H9 (cell line): ENCODE data around the gene NAA50. TPM values are rescaled to one million over a fixed set of nuclear protein-coding genes. Genes with fewer than 3 reads are reported as not detected.

Source experiments
- DNase-seq: peaks from one replicate; pipeline ENCODE4 v3.0.0-alpha.2; 2017
- H2AFZ ChIP-seq: one replicate; pipeline ENCODE4 v1.6.1; 2013; ENCODE audit warnings: mild to moderate bottlenecking, low read length, control low read depth, moderate library complexity
- H2AK5ac ChIP-seq: 2 replicates; pipeline ENCODE4 v1.6.1; 2013; ENCODE audit warnings: low read length, control low read depth, mixed read lengths; ENCODE audit not compliant: insufficient read length
- H2BK120ac ChIP-seq: one replicate; pipeline ENCODE4 v1.6.1; 2013; ENCODE audit warnings: low read depth, mild to moderate bottlenecking, low read length, control low read depth, inconsistent platforms; ENCODE audit not compliant: poor library complexity, severe bottlenecking
- H2BK12ac ChIP-seq: 2 replicates; pipeline ENCODE4 v1.6.1; 2013; ENCODE audit warnings: low read length, control low read depth, mixed read lengths, low read depth; ENCODE audit not compliant: insufficient read length
- H2BK15ac ChIP-seq: 2 replicates; pipeline ENCODE4 v1.6.1; 2013; ENCODE audit warnings: low read depth, low read length, control low read depth
- H2BK20ac ChIP-seq: one replicate; pipeline ENCODE4 v1.6.1; 2013; ENCODE audit warnings: low read depth, mild to moderate bottlenecking, low read length, control low read depth, inconsistent platforms; ENCODE audit not compliant: poor library complexity, severe bottlenecking
- H2BK5ac ChIP-seq: 2 replicates; pipeline ENCODE4 v1.6.1; 2013; ENCODE audit warnings: low read length, control low read depth, mixed read lengths; ENCODE audit not compliant: insufficient read length
- H3K14ac ChIP-seq: 2 replicates; pipeline ENCODE4 v1.6.1; 2013; ENCODE audit warnings: low read length, control low read depth; ENCODE audit not compliant: insufficient read depth
- H3K18ac ChIP-seq: 2 replicates; pipeline ENCODE4 v1.6.1; 2013; ENCODE audit warnings: low read depth, mild to moderate bottlenecking, mixed read lengths, low read length, control low read depth; ENCODE audit not compliant: insufficient read length
- H3K23ac ChIP-seq: 2 replicates; pipeline ENCODE4 v1.6.1; 2013; ENCODE audit warnings: low read length, control low read depth, mixed read lengths, low read depth; ENCODE audit not compliant: insufficient read length
- H3K23me2 ChIP-seq: 2 replicates; pipeline ENCODE4 v1.6.1; 2013; ENCODE audit warnings: low read depth, mild to moderate bottlenecking, mixed read lengths, low read length, control low read depth; ENCODE audit not compliant: insufficient read length, poor library complexity, severe bottlenecking
- H3K27ac ChIP-seq: 2 replicates; pipeline ENCODE4 v1.5.1; 2013; ENCODE audit warnings: low read length, control low read depth, mixed read lengths, low read depth; ENCODE audit not compliant: insufficient read length
- H3K27me3 ChIP-seq: 2 replicates; pipeline ENCODE4 v1.6.1; 2013; ENCODE audit warnings: low read length, control low read depth, inconsistent platforms; ENCODE audit not compliant: insufficient read depth
- H3K4ac ChIP-seq: 2 replicates; pipeline ENCODE4 v1.6.1; 2013; ENCODE audit warnings: low read depth, mild to moderate bottlenecking, control low read depth, inconsistent platforms, low read length, moderate library complexity
- H3K4me1 ChIP-seq: 2 replicates; pipeline ENCODE4 v1.6.1; 2013; ENCODE audit warnings: low read length, control low read depth, inconsistent platforms; ENCODE audit not compliant: insufficient read depth
- H3K4me2 ChIP-seq: 2 replicates; pipeline ENCODE4 v1.6.1; 2013; ENCODE audit warnings: low read length, control low read depth, mixed read lengths; ENCODE audit not compliant: insufficient read length, insufficient read depth
- H3K56ac ChIP-seq: 2 replicates; pipeline ENCODE4 v1.6.1; 2013; ENCODE audit warnings: low read depth, mild to moderate bottlenecking, mixed read lengths, low read length, control low read depth; ENCODE audit not compliant: insufficient read length
- H3K79me1 ChIP-seq: 2 replicates; pipeline ENCODE4 v1.6.1; 2013; ENCODE audit warnings: low read depth, mild to moderate bottlenecking, moderate library complexity, low read length, control low read depth, inconsistent platforms; ENCODE audit not compliant: insufficient read depth, poor library complexity, severe bottlenecking
- H3K79me2 ChIP-seq: 2 replicates; pipeline ENCODE4 v1.6.1; 2013; ENCODE audit warnings: low read length, control low read depth, inconsistent platforms; ENCODE audit not compliant: insufficient read depth
- H3K9ac ChIP-seq: 2 replicates; pipeline ENCODE4 v1.6.1; 2013; ENCODE audit warnings: low read length, control low read depth, mixed read lengths; ENCODE audit not compliant: insufficient read length; ENCODE audit errors: extremely low read depth
- H3K9me3 ChIP-seq: one replicate; pipeline ENCODE4 v1.6.1; 2013; ENCODE audit warnings: low read depth, low read length, inconsistent platforms; ENCODE audit not compliant: control insufficient read depth
- H3T11ph ChIP-seq: one replicate; pipeline ENCODE4 v1.6.1; 2013; ENCODE audit warnings: mild to moderate bottlenecking, low read length, control low read depth, inconsistent platforms
- H4K20me1 ChIP-seq: one replicate; pipeline ENCODE4 v1.6.1; 2013; ENCODE audit not compliant: control insufficient read depth, insufficient read length, insufficient read depth
- H4K5ac ChIP-seq: 2 replicates; pipeline ENCODE4 v1.6.1; 2013; ENCODE audit warnings: low read depth, mild to moderate bottlenecking, mixed read lengths, low read length, control low read depth; ENCODE audit not compliant: insufficient read length
- H4K8ac ChIP-seq: replicated peaks from 2 replicates; pipeline ENCODE4 v1.6.1; 2013; ENCODE audit warnings: low read length, control low read depth, mixed read lengths, low read depth; ENCODE audit not compliant: insufficient read length
- H4K91ac ChIP-seq: 2 replicates; pipeline ENCODE4 v1.6.1; 2013; ENCODE audit warnings: low read depth, mild to moderate bottlenecking, moderate library complexity, mixed read lengths, low read length, control low read depth; ENCODE audit not compliant: insufficient read length
- H3K27ac Mint-ChIP-seq, 3 experiments: 2 replicates in 2 of 3; 3 replicates in 1 of 3; pipeline ENCODE4 v1.8.0; 2020 to 2021; ENCODE audit warnings: mixed read lengths in 3 of 3, mild to moderate bottlenecking in 1 of 3, moderate library complexity in 1 of 3
- H3K27me3 Mint-ChIP-seq: 2 replicates; pipeline ENCODE4 v1.8.0; 2021; ENCODE audit warnings: low read depth, mild to moderate bottlenecking, moderate library complexity, mixed read lengths
- H3K36me3 Mint-ChIP-seq, 3 experiments: 2 replicates in 2 of 3; 3 replicates in 1 of 3; pipeline ENCODE4 v1.8.0; 2020 to 2021; ENCODE audit warnings: low read depth in 3 of 3, mixed read lengths in 3 of 3; ENCODE audit not compliant: insufficient read depth in 1 of 3
- H3K4me1 Mint-ChIP-seq, 2 experiments: 2 replicates each; pipeline ENCODE4 v1.8.0; 2020; ENCODE audit warnings: mixed read lengths in 2 of 2
- H3K4me3 Mint-ChIP-seq, 2 experiments: 2 replicates in 1 of 2; 3 replicates in 1 of 2; pipeline ENCODE4 v1.8.0; 2020 to 2021; ENCODE audit warnings: mild to moderate bottlenecking in 2 of 2, mixed read lengths in 2 of 2, moderate library complexity in 1 of 2
- H3K9me3 Mint-ChIP-seq, 2 experiments: 2 replicates in 1 of 2; 3 replicates in 1 of 2; pipeline ENCODE4 v1.8.0; 2020; ENCODE audit warnings: mild to moderate bottlenecking in 2 of 2, mixed read lengths in 2 of 2, moderate library complexity in 1 of 2
- CTCF ChIP-seq: fragments of 200-600 bp; sonication (generic); conservative IDR thresholded peaks from 3 replicates; pipeline ENCODE4 v1.8.0; 2021; ENCODE audit warnings: antibody characterized with exemption, mild to moderate bottlenecking
- WGBS: extraction: QIAGEN DNeasy Blood & Tissue Kit; methylation state at CpG from one replicate; pipeline ENCODE4 v1.1.7; 2013; ENCODE audit warnings: missing lambda C conversion rate, low lambda C conversion rate, mixed read lengths; ENCODE audit not compliant: insufficient read length; ENCODE audit errors: extremely low coverage; 5-methylcytosine and 5-hydroxymethylcytosine counted together
- total RNA-seq: library from RNA; stranded (reverse); gene quantifications from 2 replicates; pipeline ENCODE4 v1.2.1, GENCODE V29; 2021

NAA50 gene
- total RNA-seq, 1 experiment from 2014 or later: 216 TPM

DNA sequence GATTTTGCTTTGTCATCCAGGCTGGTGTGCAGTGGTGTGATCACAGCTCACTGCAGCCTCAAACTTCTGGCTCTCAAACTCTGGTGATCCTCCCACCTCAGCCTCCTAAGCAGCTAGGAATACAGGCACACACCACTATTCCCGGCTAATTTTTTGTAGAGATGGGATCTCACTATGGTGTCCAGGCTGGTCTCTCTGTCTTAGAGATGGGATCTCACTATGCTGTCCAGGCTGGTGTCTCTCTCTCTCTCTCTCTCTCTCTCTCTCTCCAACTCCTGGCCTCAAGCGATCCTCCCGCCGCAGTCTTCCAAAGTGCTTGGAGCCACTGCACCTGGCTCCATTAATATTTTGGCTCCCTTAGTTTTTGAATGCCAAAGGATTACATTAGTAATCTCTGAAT is 67.3 kb downstream of the NAA50 start:
- H3K27ac Mint-ChIP-seq: no peak overlapping the region
- H3K56ac ChIP-seq: no peak overlapping the region
- H3K36me3 Mint-ChIP-seq: peaks cover 14 to 37% (median 23%) of the 10 kb centered on the region in 3 experiments; a peak in 6 of 7 replicates

More for the DNA sequence above, 67.3 kb downstream of the NAA50 start:
- no peak overlapping the region for H3K18ac ChIP-seq
- no peak overlapping the region for H4K8ac ChIP-seq
- H3K23ac ChIP-seq: no peak overlapping the region
- no peaks in the 10 kb centered on the region for H3K27me3 Mint-ChIP-seq
- no peak overlapping the region for H2BK20ac ChIP-seq
- H2BK5ac ChIP-seq: no peak overlapping the region
- H3K4me1 Mint-ChIP-seq: peaks cover 12 to 15% of the 10 kb centered on the region in 2 experiments
- no CpG with 5 or more reads among the region's 4 CpGs for WGBS
- no peak overlapping the region for H3K9ac ChIP-seq
- no peak overlapping the region for H3K14ac ChIP-seq
- H4K20me1 ChIP-seq: no peaks in the 10 kb centered on the region
- DNase-seq: no peak
- H3K79me2 ChIP-seq: no peaks in the 10 kb centered on the region
- H3K9me3 Mint-ChIP-seq: peaks cover 2 to 10% of the 10 kb centered on the region in 2 experiments; a peak in 3 of 5 replicates
- no peak overlapping the region for H2BK15ac ChIP-seq
- H3K23me2 ChIP-seq: no peaks in the 10 kb centered on the region
- no peak overlapping the region for H3K4me2 ChIP-seq
- H2BK120ac ChIP-seq: no peak overlapping the region
- peaks cover 4% of the 10 kb centered on the region; the same call in 1 of the 2 replicates for H3K4me1 ChIP-seq
- H3K27ac ChIP-seq: no peak overlapping the region
- no peaks in the 10 kb centered on the region for H3K9me3 ChIP-seq
- no peak for TF ChIP-seq CTCF
- no peak overlapping the region for H2AFZ ChIP-seq
- no peak overlapping the region for H2BK12ac ChIP-seq
- no peak overlapping the region for H4K5ac ChIP-seq
- H3K27me3 ChIP-seq: no peaks in the 10 kb centered on the region
- no peak overlapping the region for H2AK5ac ChIP-seq
- 0 out of 5 replicates have a peak overlapping the region, but pooled peaks of 1 of the 2 experiments have one; percentile 12 for H3K4me3 Mint-ChIP-seq
- H3K79me1 ChIP-seq: no peaks in the 10 kb centered on the region
- H3K4ac ChIP-seq: no peak overlapping the region
- H3T11ph ChIP-seq: no peak overlapping the region
- no peak overlapping the region for H4K91ac ChIP-seq
